H9 (cell line): ENCODE data around the gene PRPF6. TPM values are rescaled to one million over a fixed set of nuclear protein-coding genes. Genes with fewer than 3 reads are reported as not detected.

Experiments used
- DNase-seq: peaks from one replicate; pipeline ENCODE4 v3.0.0-alpha.2; 2017
- H2AFZ ChIP-seq: one replicate; pipeline ENCODE4 v1.6.1; 2013; ENCODE audit warnings: mild to moderate bottlenecking, low read length, control low read depth, moderate library complexity
- H2AK5ac ChIP-seq: 2 replicates; pipeline ENCODE4 v1.6.1; 2013; ENCODE audit warnings: low read length, control low read depth, mixed read lengths; ENCODE audit not compliant: insufficient read length
- H2BK120ac ChIP-seq: one replicate; pipeline ENCODE4 v1.6.1; 2013; ENCODE audit warnings: low read depth, mild to moderate bottlenecking, low read length, control low read depth, inconsistent platforms; ENCODE audit not compliant: poor library complexity, severe bottlenecking
- H2BK12ac ChIP-seq: 2 replicates; pipeline ENCODE4 v1.6.1; 2013; ENCODE audit warnings: low read length, control low read depth, mixed read lengths, low read depth; ENCODE audit not compliant: insufficient read length
- H2BK15ac ChIP-seq: 2 replicates; pipeline ENCODE4 v1.6.1; 2013; ENCODE audit warnings: low read depth, low read length, control low read depth
- H2BK20ac ChIP-seq: one replicate; pipeline ENCODE4 v1.6.1; 2013; ENCODE audit warnings: low read depth, mild to moderate bottlenecking, low read length, control low read depth, inconsistent platforms; ENCODE audit not compliant: poor library complexity, severe bottlenecking
- H2BK5ac ChIP-seq: 2 replicates; pipeline ENCODE4 v1.6.1; 2013; ENCODE audit warnings: low read length, control low read depth, mixed read lengths; ENCODE audit not compliant: insufficient read length
- H3K14ac ChIP-seq: 2 replicates; pipeline ENCODE4 v1.6.1; 2013; ENCODE audit warnings: low read length, control low read depth; ENCODE audit not compliant: insufficient read depth
- H3K18ac ChIP-seq: 2 replicates; pipeline ENCODE4 v1.6.1; 2013; ENCODE audit warnings: low read depth, mild to moderate bottlenecking, mixed read lengths, low read length, control low read depth; ENCODE audit not compliant: insufficient read length
- H3K23ac ChIP-seq: 2 replicates; pipeline ENCODE4 v1.6.1; 2013; ENCODE audit warnings: low read length, control low read depth, mixed read lengths, low read depth; ENCODE audit not compliant: insufficient read length
- H3K23me2 ChIP-seq: 2 replicates; pipeline ENCODE4 v1.6.1; 2013; ENCODE audit warnings: low read depth, mild to moderate bottlenecking, mixed read lengths, low read length, control low read depth; ENCODE audit not compliant: insufficient read length, poor library complexity, severe bottlenecking
- H3K27ac ChIP-seq: 2 replicates; pipeline ENCODE4 v1.5.1; 2013; ENCODE audit warnings: low read length, control low read depth, mixed read lengths, low read depth; ENCODE audit not compliant: insufficient read length
- H3K27me3 ChIP-seq: 2 replicates; pipeline ENCODE4 v1.6.1; 2013; ENCODE audit warnings: low read length, control low read depth, inconsistent platforms; ENCODE audit not compliant: insufficient read depth
- H3K4ac ChIP-seq: 2 replicates; pipeline ENCODE4 v1.6.1; 2013; ENCODE audit warnings: low read depth, mild to moderate bottlenecking, control low read depth, inconsistent platforms, low read length, moderate library complexity
- H3K4me1 ChIP-seq: 2 replicates; pipeline ENCODE4 v1.6.1; 2013; ENCODE audit warnings: low read length, control low read depth, inconsistent platforms; ENCODE audit not compliant: insufficient read depth
- H3K4me2 ChIP-seq: 2 replicates; pipeline ENCODE4 v1.6.1; 2013; ENCODE audit warnings: low read length, control low read depth, mixed read lengths; ENCODE audit not compliant: insufficient read length, insufficient read depth
- H3K56ac ChIP-seq: 2 replicates; pipeline ENCODE4 v1.6.1; 2013; ENCODE audit warnings: low read depth, mild to moderate bottlenecking, mixed read lengths, low read length, control low read depth; ENCODE audit not compliant: insufficient read length
- H3K79me1 ChIP-seq: 2 replicates; pipeline ENCODE4 v1.6.1; 2013; ENCODE audit warnings: low read depth, mild to moderate bottlenecking, moderate library complexity, low read length, control low read depth, inconsistent platforms; ENCODE audit not compliant: insufficient read depth, poor library complexity, severe bottlenecking
- H3K79me2 ChIP-seq: 2 replicates; pipeline ENCODE4 v1.6.1; 2013; ENCODE audit warnings: low read length, control low read depth, inconsistent platforms; ENCODE audit not compliant: insufficient read depth
- H3K9ac ChIP-seq: 2 replicates; pipeline ENCODE4 v1.6.1; 2013; ENCODE audit warnings: low read length, control low read depth, mixed read lengths; ENCODE audit not compliant: insufficient read length; ENCODE audit errors: extremely low read depth
- H3K9me3 ChIP-seq: one replicate; pipeline ENCODE4 v1.6.1; 2013; ENCODE audit warnings: low read depth, low read length, inconsistent platforms; ENCODE audit not compliant: control insufficient read depth
- H3T11ph ChIP-seq: one replicate; pipeline ENCODE4 v1.6.1; 2013; ENCODE audit warnings: mild to moderate bottlenecking, low read length, control low read depth, inconsistent platforms
- H4K20me1 ChIP-seq: one replicate; pipeline ENCODE4 v1.6.1; 2013; ENCODE audit not compliant: control insufficient read depth, insufficient read length, insufficient read depth
- H4K5ac ChIP-seq: 2 replicates; pipeline ENCODE4 v1.6.1; 2013; ENCODE audit warnings: low read depth, mild to moderate bottlenecking, mixed read lengths, low read length, control low read depth; ENCODE audit not compliant: insufficient read length
- H4K8ac ChIP-seq: replicated peaks from 2 replicates; pipeline ENCODE4 v1.6.1; 2013; ENCODE audit warnings: low read length, control low read depth, mixed read lengths, low read depth; ENCODE audit not compliant: insufficient read length
- H4K91ac ChIP-seq: 2 replicates; pipeline ENCODE4 v1.6.1; 2013; ENCODE audit warnings: low read depth, mild to moderate bottlenecking, moderate library complexity, mixed read lengths, low read length, control low read depth; ENCODE audit not compliant: insufficient read length
- H3K27ac Mint-ChIP-seq, 3 experiments: 2 replicates in 2 of 3; 3 replicates in 1 of 3; pipeline ENCODE4 v1.8.0; 2020 to 2021; ENCODE audit warnings: mixed read lengths in 3 of 3, mild to moderate bottlenecking in 1 of 3, moderate library complexity in 1 of 3
- H3K27me3 Mint-ChIP-seq: 2 replicates; pipeline ENCODE4 v1.8.0; 2021; ENCODE audit warnings: low read depth, mild to moderate bottlenecking, moderate library complexity, mixed read lengths
- H3K36me3 Mint-ChIP-seq, 3 experiments: 2 replicates in 2 of 3; 3 replicates in 1 of 3; pipeline ENCODE4 v1.8.0; 2020 to 2021; ENCODE audit warnings: low read depth in 3 of 3, mixed read lengths in 3 of 3; ENCODE audit not compliant: insufficient read depth in 1 of 3
- H3K4me1 Mint-ChIP-seq, 2 experiments: 2 replicates each; pipeline ENCODE4 v1.8.0; 2020; ENCODE audit warnings: mixed read lengths in 2 of 2
- H3K4me3 Mint-ChIP-seq, 2 experiments: 2 replicates in 1 of 2; 3 replicates in 1 of 2; pipeline ENCODE4 v1.8.0; 2020 to 2021; ENCODE audit warnings: mild to moderate bottlenecking in 2 of 2, mixed read lengths in 2 of 2, moderate library complexity in 1 of 2
- H3K9me3 Mint-ChIP-seq, 2 experiments: 2 replicates in 1 of 2; 3 replicates in 1 of 2; pipeline ENCODE4 v1.8.0; 2020; ENCODE audit warnings: mild to moderate bottlenecking in 2 of 2, mixed read lengths in 2 of 2, moderate library complexity in 1 of 2
- WGBS: extraction: QIAGEN DNeasy Blood & Tissue Kit; methylation state at CpG from one replicate; pipeline ENCODE4 v1.1.7; 2013; ENCODE audit warnings: missing lambda C conversion rate, low lambda C conversion rate, mixed read lengths; ENCODE audit not compliant: insufficient read length; ENCODE audit errors: extremely low coverage; 5-methylcytosine and 5-hydroxymethylcytosine counted together
- microRNA-seq: library from miRNA; unstranded; fragments of <30 nt; microRNA quantifications from one replicate; pipeline ENCODE4, GENCODE V29; 2020; ENCODE audit warnings: borderline microRNAs expressed
- total RNA-seq: library from RNA; stranded (reverse); gene quantifications from 2 replicates; pipeline ENCODE4 v1.2.1, GENCODE V29; 2021
- TF ChIP-seq, protein P1 (sequence below): fragments of 200-600 bp; sonication (generic); conservative IDR thresholded peaks from 3 replicates; pipeline ENCODE4 v1.8.0; 2021; ENCODE audit warnings: antibody characterized with exemption, mild to moderate bottlenecking

PRPF6 gene
- total RNA-seq, 1 experiment from 2014 or later = 87.9 TPM

DNA sequence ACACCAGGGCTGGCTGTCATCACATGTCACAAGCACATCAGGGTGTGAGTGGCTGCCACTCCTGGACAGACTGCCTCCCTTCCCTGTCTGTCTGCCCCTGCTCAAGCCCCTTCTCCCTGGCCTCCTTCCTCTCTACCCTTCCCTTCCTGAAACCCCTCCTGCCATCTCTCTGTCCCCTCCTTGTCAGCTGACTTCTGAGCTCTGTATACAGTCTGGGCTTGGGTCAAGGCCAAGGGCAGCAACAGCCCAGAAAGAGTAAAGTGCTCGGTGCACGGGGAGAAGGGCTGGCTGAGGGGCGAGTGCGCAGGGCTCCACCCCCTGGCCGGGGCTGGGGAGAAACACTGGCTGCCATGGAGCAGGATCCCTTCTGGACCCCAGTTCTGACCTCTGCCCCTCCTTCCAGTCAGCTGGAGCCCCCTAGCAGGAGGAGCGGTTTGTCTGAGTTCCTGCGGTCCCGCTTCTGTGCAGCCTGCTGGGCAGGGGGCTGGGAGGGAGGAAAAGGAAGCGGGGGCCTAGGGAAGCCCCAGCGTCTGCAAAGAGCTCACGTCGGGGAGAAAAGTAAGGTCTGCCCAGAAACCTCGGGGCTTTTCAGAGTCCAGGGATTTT lies 101.3 kb downstream of the PRPF6 start:
- DNase-seq = peak; percentile 48
- H3K9me3 ChIP-seq = no peaks in the 10 kb centered on the region
- peaks cover 5% of the 10 kb centered on the region; the same call in 1 of the 2 replicates for H3K27me3 ChIP-seq
- H3K9ac ChIP-seq = no peak overlapping the region
- no peak overlapping the region for H2BK20ac ChIP-seq
- no peaks in the 10 kb centered on the region for H3K79me1 ChIP-seq
- H3K27ac ChIP-seq = no peak overlapping the region
- Mint-ChIP-seq H3K27me3 (peaks cover 59% of the 10 kb centered on the region), H3K27ac (no peak overlapping the region), H3K9me3 (peaks cover 2 to 3% of the 10 kb centered on the region in 2 experiments; a peak in 3 of 5 replicates), H3K4me3 (peak overlapping the region; percentile 39 to 69; a peak in 4 of 5 replicates), H3K4me1 (peaks cover 32 to 45% of the 10 kb centered on the region in 2 experiments), H3K36me3 (no peaks in the 10 kb centered on the region; a peak in 1 of 7 replicates)
- H2AK5ac ChIP-seq = no peak overlapping the region
- no peak overlapping the region for H3K56ac ChIP-seq
- H3K4me2 ChIP-seq = no peak overlapping the region
- H2BK15ac ChIP-seq = no peak overlapping the region
- no peak overlapping the region for H3T11ph ChIP-seq
- peaks cover 20% of the 10 kb centered on the region for H3K23me2 ChIP-seq
- H2BK120ac ChIP-seq = no peak overlapping the region
- no peak overlapping the region for H3K4ac ChIP-seq
- WGBS = no CpG with 5 or more reads among the region's 13 CpGs
- H2BK12ac ChIP-seq = no peak overlapping the region
- H4K5ac ChIP-seq = no peak overlapping the region
- no peak overlapping the region for H4K91ac ChIP-seq
- no peak overlapping the region for H3K23ac ChIP-seq
- H3K4me1 ChIP-seq = no peaks in the 10 kb centered on the region; the same call in 1 of the 2 replicates
- H3K79me2 ChIP-seq = no peaks in the 10 kb centered on the region
- no peak overlapping the region for H3K18ac ChIP-seq
- H4K8ac ChIP-seq = no peak overlapping the region
- no peak overlapping the region for H3K14ac ChIP-seq
- TF ChIP-seq, protein P1, sequence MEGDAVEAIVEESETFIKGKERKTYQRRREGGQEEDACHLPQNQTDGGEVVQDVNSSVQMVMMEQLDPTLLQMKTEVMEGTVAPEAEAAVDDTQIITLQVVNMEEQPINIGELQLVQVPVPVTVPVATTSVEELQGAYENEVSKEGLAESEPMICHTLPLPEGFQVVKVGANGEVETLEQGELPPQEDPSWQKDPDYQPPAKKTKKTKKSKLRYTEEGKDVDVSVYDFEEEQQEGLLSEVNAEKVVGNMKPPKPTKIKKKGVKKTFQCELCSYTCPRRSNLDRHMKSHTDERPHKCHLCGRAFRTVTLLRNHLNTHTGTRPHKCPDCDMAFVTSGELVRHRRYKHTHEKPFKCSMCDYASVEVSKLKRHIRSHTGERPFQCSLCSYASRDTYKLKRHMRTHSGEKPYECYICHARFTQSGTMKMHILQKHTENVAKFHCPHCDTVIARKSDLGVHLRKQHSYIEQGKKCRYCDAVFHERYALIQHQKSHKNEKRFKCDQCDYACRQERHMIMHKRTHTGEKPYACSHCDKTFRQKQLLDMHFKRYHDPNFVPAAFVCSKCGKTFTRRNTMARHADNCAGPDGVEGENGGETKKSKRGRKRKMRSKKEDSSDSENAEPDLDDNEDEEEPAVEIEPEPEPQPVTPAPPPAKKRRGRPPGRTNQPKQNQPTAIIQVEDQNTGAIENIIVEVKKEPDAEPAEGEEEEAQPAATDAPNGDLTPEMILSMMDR = 0 out of 3 replicates have a peak, but pooled peaks have one; percentile 10
- H2BK5ac ChIP-seq = no peak overlapping the region
- H2AFZ ChIP-seq = no peak overlapping the region
- H4K20me1 ChIP-seq = no peaks in the 10 kb centered on the region

Small RNAs within 50 kb of the gene (microRNA-seq; reads per million reads assigned to microRNA genes)
- gene MIR1914 = 0.35 reads per million
- not detected for gene MIR647
- gene MIR6813 = not detected

Other genes starting within 250 kb of the PRPF6 start
- 12.8 and 13.5 TPM in 2 replicates for gene LIME1, start 244.5 kb upstream of the PRPF6 start, total RNA-seq
- 37.9 and 43.9 TPM in 2 replicates for gene SLC2A4RG, start 241.4 kb upstream of the PRPF6 start, total RNA-seq
- 27.1 and 27.3 TPM in 2 replicates for gene ZBTB46, start 149.9 kb upstream of the PRPF6 start, total RNA-seq
- gene ABHD16B, start 119.6 kb upstream of the PRPF6 start, total RNA-seq = not detected in 2 replicates
- 94.1 and 98.4 TPM in 2 replicates for gene TPD52L2, start 115.9 kb upstream of the PRPF6 start, total RNA-seq
- gene DNAJC5, start 86.0 kb upstream of the PRPF6 start, total RNA-seq = 42.9 and 43.0 TPM in 2 replicates
- gene UCKL1, start 24.7 kb upstream of the PRPF6 start, total RNA-seq = 35.6 and 40.9 TPM in 2 replicates
- 43.8 and 46.0 TPM in 2 replicates for gene ZNF512B, start 11.2 kb upstream of the PRPF6 start, total RNA-seq
- gene SAMD10, start 1.5 kb upstream of the PRPF6 start, total RNA-seq = 5.2 and 5.7 TPM in 2 replicates
- gene C20orf204, start 55.0 kb downstream of the PRPF6 start, total RNA-seq = 1.3 and 2.2 TPM in 2 replicates
- gene SOX18, start 68.5 kb downstream of the PRPF6 start, total RNA-seq = 1.6 and 2.0 TPM in 2 replicates
- gene TCEA2, start 82.1 kb downstream of the PRPF6 start, total RNA-seq = 48.1 and 51.7 TPM in 2 replicates
- 11.7 and 12.8 TPM in 2 replicates for gene RGS19, start 98.4 kb downstream of the PRPF6 start, total RNA-seq
- gene OPRL1, start 99.0 kb downstream of the PRPF6 start, total RNA-seq = 0.90 and 1.0 TPM in 2 replicates
- gene LKAAEAR1, start 103.3 kb downstream of the PRPF6 start, total RNA-seq = 0.39 TPM in 1 of 2 replicates, not detected in the other
- gene NPBWR2, start 126.4 kb downstream of the PRPF6 start, total RNA-seq = not detected in 2 replicates
- gene MYT1, start 183.3 kb downstream of the PRPF6 start, total RNA-seq = 0.68 and 0.79 TPM in 2 replicates